Measurements from ENCODE around the gene ANKDD1A. TPM values are rescaled to one million over a fixed set of nuclear protein-coding genes. Genes with fewer than 3 reads are reported as not detected.
A peak's percentile ranks its signal among the peaks of the same experiment; 100 is the strongest.

Gene ANKDD1A
- 10 to 100 TPM; 10.9 to 12.6 TPM for total RNA-seq

GRCh38 chr15:64911311-64912186 lies at the start of gene ANKDD1A:
TSS of gene ANKDD1A (plus strand) at chr15:64911902. CDS start at chr15:64911931, 29 bp downstream.
- POLR2A ChIA-PET = interaction anchor here (0.6 to 1.4 kb wide), 7 partner anchors 9 to 393 kb away, joined by 3 to 9 read pairs (median 3); partner anchors contain the start of genes PIF1 and RNU5B-1
- Mint-ChIP-seq H3K4me3 (peak within 1 kb of the TSS; percentile 86), H3K36me3 (peaks cover 2% of the 10 kb centered on the region), H3K9me3 (no peaks in the 10 kb centered on the region), H3K4me1 (peaks cover 24% of the 10 kb centered on the region), H3K27ac (no peak within 1 kb of the TSS), H3K27me3 (peaks cover 16% of the 10 kb centered on the region)
- DNase-seq (peak; percentile 82), ATAC-seq (ENCODE audit: low read depth) (peak; percentile 85)

- no peak overlapping the region for H3K27ac Mint-ChIP-seq
- H3K27me3 Mint-ChIP-seq = no peaks in the 10 kb centered on the region
- peaks cover 8% of the 10 kb centered on the region for H3K4me1 Mint-ChIP-seq
- no peak for ATAC-seq (ENCODE audit: low read depth)
- DNase-seq = no peak
- POLR2A ChIA-PET = no interaction called here
- H3K9me3 Mint-ChIP-seq = no peaks in the 10 kb centered on the region
- peaks cover 15% of the 10 kb centered on the region for H3K36me3 Mint-ChIP-seq
- no peak overlapping the region for H3K4me3 Mint-ChIP-seq
Measured at GRCh38 chr15:64861960-64862359, 49.7 kb upstream of the ANKDD1A start.

DNA sequence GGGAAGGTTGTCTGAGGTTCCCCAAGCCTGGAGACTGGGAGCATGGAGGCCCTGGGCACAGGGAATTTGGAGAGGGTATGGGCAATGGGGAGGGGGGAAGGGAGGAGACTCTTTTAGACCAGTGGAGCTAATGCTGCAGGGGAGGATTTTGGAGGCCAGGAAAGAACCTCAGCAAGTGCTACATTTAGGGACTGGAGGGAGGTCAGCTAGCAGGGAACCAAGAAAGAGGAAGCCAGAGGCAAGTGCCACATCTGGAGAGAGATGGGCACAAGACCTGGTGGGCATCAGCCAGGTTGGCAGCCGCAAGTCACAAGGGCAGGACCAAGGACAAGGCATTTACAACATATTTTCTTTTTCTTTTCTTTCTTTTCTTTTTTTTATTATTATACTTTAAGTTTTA lies 49.3 kb upstream of the ANKDD1A start:
- Mint-ChIP-seq H3K4me1 (peaks cover 4% of the 10 kb centered on the region), H3K4me3 (no peak overlapping the region), H3K27me3 (no peaks in the 10 kb centered on the region), H3K9me3 (no peaks in the 10 kb centered on the region), H3K27ac (no peak overlapping the region), H3K36me3 (peaks cover 13% of the 10 kb centered on the region)
- ATAC-seq (ENCODE audit: low read depth) (no peak), DNase-seq (no peak)
- POLR2A ChIA-PET = no interaction called here

DNA sequence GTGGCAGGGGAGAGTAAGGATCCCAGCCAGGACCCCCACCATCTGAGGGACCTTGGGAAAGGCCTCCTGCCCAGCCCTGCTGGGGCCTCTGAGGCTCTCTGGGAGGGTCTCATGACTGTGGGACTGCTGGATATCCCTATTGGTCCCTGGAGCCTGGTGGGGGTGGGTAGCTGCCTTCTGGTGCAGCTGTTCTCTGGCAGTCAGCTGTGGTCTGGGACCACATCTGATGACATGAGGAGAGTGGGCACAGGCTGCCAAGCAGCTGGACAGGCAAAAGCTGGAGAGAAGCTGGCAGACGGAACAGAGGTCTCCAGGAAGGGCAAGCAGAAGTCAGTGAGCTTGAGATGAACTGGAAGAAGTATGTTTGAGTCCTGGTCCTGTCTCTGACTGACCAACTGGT lies 47.6 kb upstream of the ANKDD1A start:
- H3K4me1 Mint-ChIP-seq = no peaks in the 10 kb centered on the region
- ATAC-seq (ENCODE audit: low read depth) = no peak
- H3K27ac Mint-ChIP-seq = peak overlapping the region; percentile 26
- H3K36me3 Mint-ChIP-seq = peaks cover 8% of the 10 kb centered on the region
- DNase-seq = no peak
- POLR2A ChIA-PET = no interaction called here
- no peaks in the 10 kb centered on the region for H3K27me3 Mint-ChIP-seq
- no peaks in the 10 kb centered on the region for H3K9me3 Mint-ChIP-seq
- H3K4me3 Mint-ChIP-seq = no peak overlapping the region

DNA sequence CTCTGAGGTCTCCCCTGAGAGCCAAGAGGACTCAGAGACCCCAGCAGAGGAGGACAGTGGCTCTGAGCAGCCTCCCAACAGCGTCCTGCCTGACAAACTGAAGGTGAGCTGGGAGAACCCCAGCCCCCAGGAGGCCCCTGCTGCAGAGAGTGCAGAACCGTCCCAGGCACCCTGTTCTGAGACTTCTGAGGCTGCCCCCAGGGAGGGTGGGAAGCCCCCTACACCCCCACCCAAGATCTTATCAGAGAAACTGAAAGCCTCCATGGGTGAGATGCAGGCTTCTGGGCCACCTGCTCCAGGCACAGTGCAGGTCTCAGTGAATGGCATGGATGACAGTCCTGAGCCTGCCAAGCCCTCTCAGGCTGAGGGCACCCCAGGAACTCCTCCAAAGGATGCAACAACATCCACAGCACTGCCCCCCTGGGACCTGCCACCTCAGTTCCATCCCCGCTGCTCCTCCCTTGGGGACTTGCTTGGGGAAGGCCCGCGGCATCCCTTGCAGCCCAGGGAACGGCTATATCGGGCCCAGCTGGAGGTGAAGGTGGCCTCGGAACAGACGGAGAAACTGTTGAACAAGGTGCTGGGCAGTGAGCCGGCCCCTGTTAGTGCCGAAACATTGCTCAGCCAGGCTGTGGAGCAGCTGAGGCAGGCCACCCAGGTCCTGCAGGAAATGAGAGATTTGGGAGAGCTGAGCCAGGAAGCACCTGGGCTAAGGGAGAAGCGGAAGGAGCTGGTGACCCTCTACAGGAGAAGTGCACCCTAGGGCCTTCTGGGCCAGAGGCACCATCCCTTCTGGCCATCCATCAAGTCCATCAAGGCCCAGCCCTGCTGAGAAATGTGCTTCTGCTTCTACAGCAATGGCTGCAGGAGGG lies 46.3 kb upstream of the ANKDD1A start:
- DNase-seq = no peak
- Mint-ChIP-seq H3K27me3 (no peaks in the 10 kb centered on the region), H3K27ac (no peak overlapping the region), H3K9me3 (no peaks in the 10 kb centered on the region), H3K4me3 (no peak overlapping the region), H3K36me3 (peaks cover 16% of the 10 kb centered on the region), H3K4me1 (no peaks in the 10 kb centered on the region)
- no peak for ATAC-seq (ENCODE audit: low read depth)
- POLR2A ChIA-PET = interaction anchor here (1.2 kb wide), 1 partner anchor 29 kb away, joined by 3 read pairs; no protein-coding TSS in a partner anchor

GRCh38 chr15:64865998-64866520 lies 45.6 kb upstream of the ANKDD1A start:
- Mint-ChIP-seq H3K27ac (no peak overlapping the region), H3K27me3 (no peaks in the 10 kb centered on the region), H3K9me3 (no peaks in the 10 kb centered on the region), H3K4me3 (no peak overlapping the region), H3K4me1 (no peaks in the 10 kb centered on the region), H3K36me3 (peaks cover 15% of the 10 kb centered on the region)
- DNase-seq (no peak), ATAC-seq (ENCODE audit: low read depth) (no peak)
- POLR2A ChIA-PET = interaction anchor here (1.2 kb wide), 1 partner anchor 28 kb away, joined by 3 read pairs; no protein-coding TSS in a partner anchor

DNA sequence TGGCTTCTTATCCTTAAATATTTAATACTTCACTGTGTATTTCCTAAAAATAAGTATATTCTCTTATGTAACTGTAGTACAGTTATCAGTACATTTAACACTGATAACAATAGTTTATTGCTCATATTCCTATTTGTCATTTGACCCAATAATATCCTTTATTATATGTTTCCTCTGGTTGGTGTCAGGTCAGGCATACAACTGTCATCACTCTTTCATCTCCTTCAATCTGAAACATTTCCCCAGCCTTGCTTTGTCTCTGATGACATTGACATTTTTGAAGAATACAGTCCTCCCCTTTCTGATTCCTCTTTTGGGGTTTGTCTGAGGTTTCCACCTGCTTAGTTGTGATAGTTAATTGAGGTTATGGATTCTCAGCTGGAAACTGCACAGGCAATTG lies 42.2 kb upstream of the ANKDD1A start:
- Mint-ChIP-seq H3K4me3 (no peak overlapping the region), H3K27me3 (no peaks in the 10 kb centered on the region)

DNA sequence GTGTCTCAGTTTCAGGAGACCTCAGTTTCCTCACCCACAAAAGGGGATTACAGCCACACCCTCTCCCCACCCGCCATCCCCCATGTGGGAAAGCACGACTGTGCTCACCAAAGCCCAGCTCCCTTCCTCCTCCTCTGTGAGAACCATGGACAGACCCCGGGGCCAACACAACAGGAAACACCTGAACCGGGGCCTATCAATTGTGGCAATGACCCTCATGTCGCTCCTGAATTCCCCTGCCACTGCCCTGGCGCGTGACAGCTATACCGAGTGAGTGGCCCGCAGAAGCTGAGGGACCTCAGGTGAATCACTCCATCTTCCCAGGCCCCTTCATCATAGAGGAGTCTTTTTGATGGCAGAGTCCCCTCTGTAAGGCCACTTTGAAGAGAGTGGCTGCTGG lies 41.3 kb upstream of the ANKDD1A start:
- Mint-ChIP-seq H3K27ac (no peak overlapping the region), H3K4me1 (peaks cover 4% of the 10 kb centered on the region), H3K4me3 (no peak overlapping the region), H3K36me3 (peaks cover 12% of the 10 kb centered on the region), H3K9me3 (no peaks in the 10 kb centered on the region), H3K27me3 (no peaks in the 10 kb centered on the region)
- DNase-seq = no peak
- ATAC-seq (ENCODE audit: low read depth) = no peak
- POLR2A ChIA-PET = interaction anchor here (0.9 kb wide), 1 partner anchor 23 kb away, joined by 5 read pairs; no protein-coding TSS in a partner anchor

More for the DNA sequence above, 42.2 kb upstream of the ANKDD1A start:
- no peaks in the 10 kb centered on the region for H3K9me3 Mint-ChIP-seq
- peaks cover 12% of the 10 kb centered on the region for H3K36me3 Mint-ChIP-seq
- DNase-seq (no peak), ATAC-seq (ENCODE audit: low read depth) (no peak)
- POLR2A ChIA-PET = interaction anchor here (0.9 to 2.0 kb wide), 2 partner anchors 8 to 10 kb away, joined by 3 to 6 read pairs; no protein-coding TSS in a partner anchor
- peaks cover 4% of the 10 kb centered on the region for H3K4me1 Mint-ChIP-seq
- no peak overlapping the region for H3K27ac Mint-ChIP-seq

- peaks cover 14% of the 10 kb centered on the region for H3K4me1 Mint-ChIP-seq
- ATAC-seq (ENCODE audit: low read depth) (no peak), DNase-seq (no peak)
- H3K27ac Mint-ChIP-seq = no peak overlapping the region
- no peak overlapping the region for H3K4me3 Mint-ChIP-seq
- no peaks in the 10 kb centered on the region for H3K9me3 Mint-ChIP-seq
- H3K36me3 Mint-ChIP-seq = no peaks in the 10 kb centered on the region
- no peaks in the 10 kb centered on the region for H3K27me3 Mint-ChIP-seq
- POLR2A ChIA-PET = interaction anchor here (1.1 to 3.4 kb wide), 3 partner anchors 7 to 429 kb away, joined by 4 to 36 read pairs (median 6); partner anchors contain the start of gene RNU5B-1
Measured at GRCh38 chr15:64875641-64876223, 36.0 kb upstream of the ANKDD1A start.

DNA sequence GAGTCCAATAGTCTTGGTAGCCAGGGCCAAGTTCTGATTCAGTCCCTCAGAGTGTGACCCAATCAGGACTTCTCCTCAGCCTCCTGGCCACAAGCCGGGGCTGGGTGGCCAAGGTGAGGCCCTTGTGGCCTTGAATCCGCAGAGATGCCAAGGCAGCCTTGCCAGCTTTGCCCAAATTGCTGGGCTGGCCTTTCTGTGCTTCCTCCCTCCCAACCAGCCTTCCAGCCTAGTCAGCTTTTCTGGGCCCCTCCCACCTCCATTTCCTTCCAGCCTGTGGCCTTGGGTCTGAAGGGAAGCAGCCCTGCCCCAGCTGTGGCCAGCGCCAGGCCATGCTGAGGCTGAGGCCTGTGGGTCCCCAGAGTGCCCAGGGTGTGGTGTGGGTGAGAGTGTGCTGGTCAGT lies 34.3 kb upstream of the ANKDD1A start:
- Mint-ChIP-seq H3K27me3 (no peaks in the 10 kb centered on the region), H3K4me3 (no peak overlapping the region), H3K9me3 (no peaks in the 10 kb centered on the region), H3K4me1 (peaks cover 24% of the 10 kb centered on the region), H3K27ac (no peak overlapping the region), H3K36me3 (no peaks in the 10 kb centered on the region)
- POLR2A ChIA-PET = interaction anchor here (1.0 to 3.4 kb wide), 4 partner anchors 9 to 37 kb away, joined by 3 to 36 read pairs (median 4); no protein-coding TSS in a partner anchor
- ATAC-seq (ENCODE audit: low read depth) = peak; percentile 21
- DNase-seq = no peak

DNA sequence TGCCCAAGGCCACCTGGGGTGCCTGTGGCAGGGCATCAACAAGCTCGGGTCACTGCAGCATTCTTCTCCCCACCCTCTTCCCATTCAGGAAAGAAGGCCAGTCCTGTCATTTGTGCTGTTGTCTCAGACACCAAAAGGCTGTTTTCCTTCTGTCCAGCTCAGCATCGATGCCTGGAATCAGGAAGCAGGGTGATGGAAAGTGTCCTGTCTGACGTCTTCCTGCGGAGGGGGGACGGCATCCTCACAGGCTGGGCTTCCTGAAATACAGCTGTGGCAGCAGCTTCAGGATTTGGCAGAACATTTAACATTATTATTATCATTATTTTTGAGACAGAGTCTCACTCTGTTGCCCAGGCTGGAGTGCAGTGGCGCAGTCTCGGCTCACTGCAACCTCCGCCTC lies 33.0 kb upstream of the ANKDD1A start:
- ATAC-seq (ENCODE audit: low read depth) (no peak), DNase-seq (no peak)
- Mint-ChIP-seq H3K9me3 (no peaks in the 10 kb centered on the region), H3K27ac (no peak overlapping the region), H3K27me3 (no peaks in the 10 kb centered on the region), H3K4me3 (no peak overlapping the region), H3K36me3 (no peaks in the 10 kb centered on the region), H3K4me1 (peaks cover 32% of the 10 kb centered on the region)
- POLR2A ChIA-PET = interaction anchor here (3.4 kb wide), 1 partner anchor 14 kb away, joined by 36 read pairs; no protein-coding TSS in a partner anchor

- H3K27me3 Mint-ChIP-seq = no peaks in the 10 kb centered on the region
- H3K4me3 Mint-ChIP-seq = peak overlapping the region; percentile 63
- H3K4me1 Mint-ChIP-seq = peaks cover 31% of the 10 kb centered on the region
- ATAC-seq (ENCODE audit: low read depth) = peak; percentile 89
- DNase-seq = no peak
- no peaks in the 10 kb centered on the region for H3K9me3 Mint-ChIP-seq
- H3K36me3 Mint-ChIP-seq = no peaks in the 10 kb centered on the region
- peak overlapping the region; percentile 57 for H3K27ac Mint-ChIP-seq
- POLR2A ChIA-PET = interaction anchor here (0.7 to 4.5 kb wide), 5 partner anchors 10 to 46 kb away, joined by 3 to 57 read pairs (median 5); no protein-coding TSS in a partner anchor
Measured at GRCh38 chr15:64883100-64883581, 28.6 kb upstream of the ANKDD1A start.
